ENCODE data around the gene ARHGAP10. TPM values are rescaled to one million over a fixed set of nuclear protein-coding genes. Genes with fewer than 3 reads are reported as not detected.
A peak's percentile ranks its signal among the peaks of the same experiment; 100 is the strongest.

Gene ARHGAP10
- total and polyA plus RNA-seq, 3 experiments from 2014 or later, result 8.6 to 14.0 (median 9.7) TPM

GRCh38 chr4:147923854-147924253 is 192.0 kb downstream of the ARHGAP10 start:
- CTCF ChIA-PET, result no interaction called here
- no peaks in the 10 kb centered on the region for H3K27me3 ChIP-seq (ENCODE audit: insufficient read depth, low read length, poor library complexity, severe bottlenecking)
- no peak overlapping the region for H3K4me3 ChIP-seq (ENCODE audit: low read length)
- no peak for DNase-seq
- no peaks in the 10 kb centered on the region for H3K36me3 ChIP-seq (ENCODE audit: insufficient read depth, low read length)
- Mint-ChIP-seq H3K27ac (peak overlapping the region in 1 of 8 donors; percentile 56), H3K36me3 (peaks cover 0 to 13% (median 4%) of the 10 kb centered on the region in 3 donors), H3K4me1 (peaks cover 3 to 5% (median 3%) of the 10 kb centered on the region in 3 donors), H3K27me3 (peaks cover 0 to under 1% of the 10 kb centered on the region in 2 donors), H3K9me3 (no peaks in the 10 kb centered on the region), H3K4me3 (no peak overlapping the region)
- H3K9me3 ChIP-seq (ENCODE audit: low read length), result no peaks in the 10 kb centered on the region
- H3K4me1 ChIP-seq (ENCODE audit: insufficient read depth, low read length), result no peaks in the 10 kb centered on the region
- no peak overlapping the region for H3K27ac ChIP-seq (ENCODE audit: low read depth, low read length)
- POLR2A ChIA-PET, result no interaction called here

DNA sequence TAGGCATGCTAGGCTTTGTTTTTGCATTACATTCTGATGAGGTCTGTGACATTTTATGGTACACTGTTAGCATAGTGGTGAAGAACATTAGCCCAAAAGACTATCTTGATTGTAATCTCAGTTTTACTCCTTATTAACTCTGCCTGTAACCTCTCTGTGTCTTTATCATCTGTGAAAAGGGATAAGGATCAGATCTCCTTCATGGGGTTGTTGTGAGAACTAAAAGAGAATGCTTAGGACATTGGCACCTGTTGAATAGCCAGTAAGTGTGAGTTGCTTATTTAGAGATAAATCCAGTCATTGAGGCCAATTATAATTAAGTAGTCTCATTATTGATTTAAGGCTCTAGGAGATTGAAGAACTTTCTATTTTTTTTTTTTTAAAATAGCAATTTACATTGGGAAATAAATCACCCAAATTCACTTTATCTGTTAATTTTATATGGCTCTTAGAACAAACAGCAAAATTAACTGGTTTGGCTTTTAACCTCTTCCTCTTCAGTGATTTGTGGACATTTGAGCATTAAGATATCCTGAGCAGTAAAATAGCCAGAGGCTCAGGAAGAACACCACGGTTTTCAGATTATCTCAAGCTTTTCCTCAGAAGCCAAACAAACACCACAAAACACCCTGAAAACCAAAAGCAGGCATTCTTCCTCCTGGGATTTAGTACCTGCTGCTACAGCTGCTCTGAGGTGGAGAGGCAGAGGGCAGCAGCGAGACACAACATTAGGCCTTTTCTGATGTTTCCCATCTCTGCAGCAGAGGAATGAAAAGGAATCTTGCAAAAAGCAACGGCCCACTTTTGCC is 192.9 kb downstream of the ARHGAP10 start:
- H3K27me3 ChIP-seq (ENCODE audit: insufficient read depth, low read length, poor library complexity, severe bottlenecking), result no peaks in the 10 kb centered on the region
- CTCF ChIA-PET, result interaction anchor here (1.0 to 1.2 kb wide), 3 partner anchors 11 to 291 kb away, joined by 3 to 4 read pairs (median 3); no protein-coding TSS in a partner anchor
- H3K27ac ChIP-seq (ENCODE audit: low read depth, low read length), result no peak overlapping the region
- Mint-ChIP-seq H3K9me3 (no peaks in the 10 kb centered on the region), H3K27ac (peak overlapping the region in 1 of 8 donors; percentile 70), H3K4me1 (peaks cover 3 to 5% (median 3%) of the 10 kb centered on the region in 3 donors), H3K36me3 (peaks cover 0 to 13% (median 4%) of the 10 kb centered on the region in 3 donors), H3K27me3 (no peaks in the 10 kb centered on the region), H3K4me3 (no peak overlapping the region)
- no peak overlapping the region for H3K4me3 ChIP-seq (ENCODE audit: low read length)
- no peaks in the 10 kb centered on the region for H3K9me3 ChIP-seq (ENCODE audit: low read length)
- no peaks in the 10 kb centered on the region for H3K4me1 ChIP-seq (ENCODE audit: insufficient read depth, low read length)
- DNase-seq, result no peak
- H3K36me3 ChIP-seq (ENCODE audit: insufficient read depth, low read length), result no peaks in the 10 kb centered on the region
- POLR2A ChIA-PET, result no interaction called here

GRCh38 chr4:147927377-147928137 is 195.7 kb downstream of the ARHGAP10 start:
- peaks cover 3 to 5% (median 3%) of the 10 kb centered on the region in 3 donors for H3K4me1 Mint-ChIP-seq
- H3K36me3 Mint-ChIP-seq, result peaks cover 2 to 12% (median 3%) of the 10 kb centered on the region in 3 donors
- H3K27ac ChIP-seq (ENCODE audit: low read depth, low read length), result no peak overlapping the region
- H3K9me3 ChIP-seq (ENCODE audit: low read length), result no peaks in the 10 kb centered on the region
- CTCF ChIA-PET, result interaction anchor here (0.6 kb wide), 1 partner anchor 11 kb away, joined by 3 read pairs; no protein-coding TSS in a partner anchor
- H3K27ac Mint-ChIP-seq, result no peak overlapping the region
- no peaks in the 10 kb centered on the region for H3K27me3 ChIP-seq (ENCODE audit: insufficient read depth, low read length, poor library complexity, severe bottlenecking)
- no peaks in the 10 kb centered on the region for H3K4me1 ChIP-seq (ENCODE audit: insufficient read depth, low read length)
- H3K4me3 Mint-ChIP-seq, result no peak overlapping the region
- no peaks in the 10 kb centered on the region for H3K9me3 Mint-ChIP-seq
- H3K36me3 ChIP-seq (ENCODE audit: insufficient read depth, low read length), result no peaks in the 10 kb centered on the region
- DNase-seq, result no peak
- POLR2A ChIA-PET, result interaction anchor here (0.7 kb wide), 1 partner anchor 10 kb away, joined by 4 read pairs; no protein-coding TSS in a partner anchor
- no peak overlapping the region for H3K4me3 ChIP-seq (ENCODE audit: low read length)
- no peaks in the 10 kb centered on the region for H3K27me3 Mint-ChIP-seq

DNA sequence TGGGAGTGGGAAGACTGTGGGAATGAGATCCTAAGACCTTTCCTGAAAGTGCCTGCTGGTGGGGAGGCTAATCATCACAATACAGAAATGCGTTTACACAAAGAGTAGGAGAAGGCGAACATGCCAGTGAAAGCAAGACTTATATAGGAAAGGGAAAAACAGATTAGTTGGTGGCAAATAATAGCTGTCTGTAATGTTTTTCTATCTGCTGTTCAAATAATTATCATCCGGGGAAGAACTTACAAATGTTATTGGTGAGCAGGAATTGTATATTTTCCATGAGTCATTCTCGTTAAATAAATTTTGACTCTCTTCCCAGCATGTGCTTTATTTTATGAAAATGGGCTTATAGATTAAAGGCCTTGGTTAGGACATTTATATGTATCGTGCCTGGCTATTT is 196.5 kb downstream of the ARHGAP10 start:
- H3K27me3 ChIP-seq (ENCODE audit: insufficient read depth, low read length, poor library complexity, severe bottlenecking), result no peaks in the 10 kb centered on the region
- no peak overlapping the region for H3K4me3 ChIP-seq (ENCODE audit: low read length)
- no peaks in the 10 kb centered on the region for H3K9me3 ChIP-seq (ENCODE audit: low read length)
- H3K27ac ChIP-seq (ENCODE audit: low read depth, low read length), result no peak overlapping the region
- no peak overlapping the region for H3K4me3 Mint-ChIP-seq
- H3K4me1 Mint-ChIP-seq, result peaks cover 3 to 5% (median 4%) of the 10 kb centered on the region in 3 donors
- H3K9me3 Mint-ChIP-seq, result no peaks in the 10 kb centered on the region
- H3K27me3 Mint-ChIP-seq, result no peaks in the 10 kb centered on the region
- H3K36me3 Mint-ChIP-seq, result peaks cover 0 to 8% (median 3%) of the 10 kb centered on the region in 3 donors
- H3K36me3 ChIP-seq (ENCODE audit: insufficient read depth, low read length), result no peaks in the 10 kb centered on the region
- DNase-seq, result no peak
- H3K27ac Mint-ChIP-seq, result no peak overlapping the region
- no peaks in the 10 kb centered on the region for H3K4me1 ChIP-seq (ENCODE audit: insufficient read depth, low read length)
- ChIA-PET CTCF (interaction anchor here (0.6 kb wide), 1 partner anchor 10 kb away, joined by 3 read pairs; no protein-coding TSS in a partner anchor), POLR2A (interaction anchor here (0.6 to 0.7 kb wide), 2 partner anchors 11 to 113 kb away, joined by 3 to 4 read pairs; no protein-coding TSS in a partner anchor)

DNA sequence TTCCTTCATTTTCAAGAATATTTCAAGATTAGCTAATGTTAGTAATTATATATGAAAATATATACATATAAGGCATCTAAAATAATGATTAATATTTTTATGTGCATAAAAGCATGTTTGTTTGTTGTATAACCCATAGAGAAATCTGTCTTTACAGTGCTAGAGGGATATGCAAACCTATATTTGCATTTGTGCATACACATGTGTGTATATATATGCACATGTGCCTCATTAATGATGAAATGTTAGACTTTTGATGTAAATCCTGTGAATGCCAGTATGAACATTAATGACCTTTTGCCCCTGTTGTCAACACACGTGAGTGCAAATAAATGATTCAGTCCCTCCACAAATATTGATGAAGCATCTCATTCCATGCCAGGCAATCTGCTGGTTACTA is 197.9 kb downstream of the ARHGAP10 start:
- Mint-ChIP-seq H3K36me3 (peaks cover 0 to 8% (median 3%) of the 10 kb centered on the region in 3 donors), H3K27ac (no peak overlapping the region), H3K9me3 (no peaks in the 10 kb centered on the region), H3K4me1 (peaks cover 0 to 3% (median 0%) of the 10 kb centered on the region in 3 donors), H3K4me3 (no peak overlapping the region), H3K27me3 (no peaks in the 10 kb centered on the region)
- Histone ChIP-seq H3K27me3 (ENCODE audit: insufficient read depth, low read length, poor library complexity, severe bottlenecking) (no peaks in the 10 kb centered on the region), H3K27ac (ENCODE audit: low read depth, low read length) (no peak overlapping the region), H3K36me3 (ENCODE audit: insufficient read depth, low read length) (no peaks in the 10 kb centered on the region), H3K9me3 (ENCODE audit: low read length) (no peaks in the 10 kb centered on the region), H3K4me3 (ENCODE audit: low read length) (no peak overlapping the region), H3K4me1 (ENCODE audit: insufficient read depth, low read length) (no peaks in the 10 kb centered on the region)
- ChIA-PET POLR2A (no interaction called here), CTCF (no interaction called here)
- DNase-seq, result no peak

DNA sequence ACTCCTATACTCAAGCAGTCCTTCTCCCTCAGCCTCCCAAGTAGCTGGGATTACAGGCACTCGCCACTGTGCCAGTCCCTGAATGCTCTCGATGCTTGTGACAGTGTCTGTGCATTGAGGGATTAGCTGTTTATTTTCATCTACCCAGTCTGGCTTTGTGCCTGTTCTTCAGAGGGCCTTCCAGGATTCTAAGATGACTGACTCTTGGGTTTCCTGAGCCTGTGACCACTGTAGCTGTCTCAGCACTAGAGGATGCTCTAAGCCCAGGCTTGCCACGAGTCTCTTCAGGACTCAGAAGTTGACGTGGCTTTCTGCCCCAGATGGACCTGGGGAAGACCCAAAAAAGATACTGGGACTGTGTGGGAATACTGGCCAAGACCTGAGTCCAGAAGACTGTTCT is 201.4 kb downstream of the ARHGAP10 start:
- no peak for DNase-seq
- no peaks in the 10 kb centered on the region for H3K4me1 ChIP-seq (ENCODE audit: insufficient read depth, low read length)
- Mint-ChIP-seq H3K9me3 (no peaks in the 10 kb centered on the region), H3K27me3 (no peaks in the 10 kb centered on the region), H3K36me3 (peaks cover 0 to 8% (median 3%) of the 10 kb centered on the region in 3 donors), H3K27ac (peak overlapping the region in 2 of 8 donors; percentile 26 to 79), H3K4me3 (no peak overlapping the region), H3K4me1 (peaks cover 0 to 3% (median 0%) of the 10 kb centered on the region in 3 donors)
- H3K27ac ChIP-seq (ENCODE audit: low read depth, low read length), result no peak overlapping the region
- ChIA-PET POLR2A (no interaction called here), CTCF (interaction anchor here (1.1 kb wide), 1 partner anchor 10 kb away, joined by 3 read pairs; no protein-coding TSS in a partner anchor)
- no peaks in the 10 kb centered on the region for H3K27me3 ChIP-seq (ENCODE audit: insufficient read depth, low read length, poor library complexity, severe bottlenecking)
- H3K36me3 ChIP-seq (ENCODE audit: insufficient read depth, low read length), result no peaks in the 10 kb centered on the region
- H3K9me3 ChIP-seq (ENCODE audit: low read length), result no peaks in the 10 kb centered on the region
- no peak overlapping the region for H3K4me3 ChIP-seq (ENCODE audit: low read length)

- Mint-ChIP-seq H3K4me3 (no peak overlapping the region), H3K36me3 (peaks cover 0 to 8% (median 3%) of the 10 kb centered on the region in 3 donors), H3K27ac (peak overlapping the region in 2 of 8 donors; percentile 26 to 79), H3K9me3 (no peaks in the 10 kb centered on the region), H3K4me1 (peaks cover 0 to 5% (median 0%) of the 10 kb centered on the region in 3 donors), H3K27me3 (no peaks in the 10 kb centered on the region)
- Histone ChIP-seq H3K36me3 (ENCODE audit: insufficient read depth, low read length) (no peaks in the 10 kb centered on the region), H3K9me3 (ENCODE audit: low read length) (no peaks in the 10 kb centered on the region), H3K4me1 (ENCODE audit: insufficient read depth, low read length) (no peaks in the 10 kb centered on the region), H3K27me3 (ENCODE audit: insufficient read depth, low read length, poor library complexity, severe bottlenecking) (no peaks in the 10 kb centered on the region), H3K4me3 (ENCODE audit: low read length) (no peak overlapping the region), H3K27ac (ENCODE audit: low read depth, low read length) (no peak overlapping the region)
- ChIA-PET POLR2A (no interaction called here), CTCF (interaction anchor here (1.1 kb wide), 1 partner anchor 10 kb away, joined by 3 read pairs; no protein-coding TSS in a partner anchor)
- no peak for DNase-seq
These were observed 201.9 kb downstream of the ARHGAP10 start for GRCh38 chr4:147933779-147934178.
